HepG2 (cell line): Measurements from ENCODE around the gene CST8. TPM values are rescaled to one million over a fixed set of nuclear protein-coding genes. Genes with fewer than 3 reads are reported as not detected.

Source experiments
- ATRX ChIP-seq: sonication (generic); formaldehyde crosslinking; IDR thresholded peaks from 2 replicates; pipeline ENCODE4 v1.4.0; 2020; ENCODE audit warnings: missing genetic modification reagents, borderline replicate concordance
- CBX5 ChIP-seq: sonication (generic); formaldehyde crosslinking; IDR thresholded peaks from 2 replicates; pipeline ENCODE4 v1.4.0; 2020; ENCODE audit warnings: missing genetic modification reagents, borderline replicate concordance
- FOXJ3 ChIP-seq: sonication (generic); formaldehyde crosslinking; IDR thresholded peaks from 2 replicates; pipeline ENCODE4 v1.4.0; 2020; ENCODE audit warnings: missing genetic modification reagents, mild to moderate bottlenecking, borderline replicate concordance
- HCFC1 ChIP-seq: fragments of 150-350 bp; IDR thresholded peaks from 2 replicates; pipeline ENCODE4 v1.6.1; 2014; ENCODE audit warnings: low read depth, low read length
- KDM6A ChIP-seq: IDR thresholded peaks from 2 replicates; pipeline ENCODE4 v1.6.1; 2016; ENCODE audit warnings: low read depth
- PTBP1 ChIP-seq: fragments of 200-400 bp; formaldehyde crosslinking; IDR thresholded peaks from 2 replicates; pipeline ENCODE4 v1.6.1; 2018; ENCODE audit warnings: low read length, low read depth; ENCODE audit not compliant: poor library complexity, severe bottlenecking
- SMC3 ChIP-seq: IDR thresholded peaks from 2 replicates; pipeline ENCODE4 v1.6.1; 2011; ENCODE audit warnings: low read length, improper control_type of control experiment
- SOX6 ChIP-seq, 2 experiments: fragments of 450-650 bp in 1 of 2; sonication (generic) in 1 of 2; formaldehyde crosslinking in 1 of 2; IDR thresholded peaks; 2 replicates each; pipeline versions ENCODE4 v1.4.0 to v1.6.1; 2017 to 2020; ENCODE audit warnings: antibody characterized with exemption in 1 of 2, mild to moderate bottlenecking in 1 of 2, missing genetic modification reagents in 1 of 2
- ZNF326 ChIP-seq: sonication (generic); formaldehyde crosslinking; IDR thresholded peaks from 2 replicates; pipeline ENCODE4 v1.4.0; 2020; ENCODE audit warnings: missing genetic modification reagents, borderline replicate concordance
- ZNF343 ChIP-seq: sonication (generic); formaldehyde crosslinking; IDR thresholded peaks from 2 replicates; pipeline ENCODE4 v1.4.0; 2020; ENCODE audit warnings: mild to moderate bottlenecking, missing genetic modification reagents
- ZNF496 ChIP-seq: sonication (generic); formaldehyde crosslinking; IDR thresholded peaks from 2 replicates; pipeline ENCODE4 v1.8.1; 2023; ENCODE audit warnings: mild to moderate bottlenecking, moderate library complexity, missing genetic modification reagents; ENCODE audit not compliant: insufficient replicate concordance
- ZNF782 ChIP-seq: sonication (generic); formaldehyde crosslinking; IDR thresholded peaks from 2 replicates; pipeline ENCODE4 v1.4.0; 2020; ENCODE audit warnings: missing genetic modification reagents, mild to moderate bottlenecking, borderline replicate concordance
- polyA plus RNA-seq, 8 experiments: library from polyadenylated mRNA; depleted of rRNA in 3 of 8; stranded (reverse) in 7 of 8; unstranded in 1 of 8; fragments of >200 nt; fragmentation: Illumina TruSeq in 4 of 8; extraction: Trizol in 4 of 8; gene quantifications; 2 replicates each; pipeline versions ENCODE4 v1.2.1 to v1.2.3, GENCODE V29; 2011 to 2016; ENCODE audit warnings: low read depth in 4 of 8, missing spikeins in 1 of 8, mixed read lengths in 1 of 8; ENCODE audit not compliant: insufficient read depth in 1 of 8
- total RNA-seq, 5 experiments: library from RNA; depleted of rRNA; stranded (reverse); fragments of >200 nt; fragmentation: Illumina TruSeq; extraction: Trizol; gene quantifications; 2 replicates each; pipeline ENCODE4 v1.2.3, GENCODE V29; 2016; ENCODE audit warnings: low read depth in 1 of 5
- TF ChIP-seq, protein P1 (sequence below): sonication (generic); formaldehyde crosslinking; IDR thresholded peaks from 2 replicates; pipeline ENCODE4 v1.4.0; 2020; ENCODE audit warnings: missing genetic modification reagents
- TF ChIP-seq, protein P2 (sequence below): sonication (generic); formaldehyde crosslinking; IDR thresholded peaks from 2 replicates; pipeline ENCODE4 v1.4.0; 2020; ENCODE audit warnings: mild to moderate bottlenecking, low read depth, missing genetic modification reagents
- TF ChIP-seq, protein P3 (sequence below): sonication (generic); formaldehyde crosslinking; IDR thresholded peaks from 2 replicates; pipeline ENCODE4 v1.4.0; 2020; ENCODE audit warnings: missing genetic modification reagents, borderline replicate concordance
- TF ChIP-seq, protein P4 (sequence below): IDR thresholded peaks from 2 replicates; pipeline ENCODE4 v1.6.1; 2016
- TF ChIP-seq, protein P5 (sequence below): sonication (generic); formaldehyde crosslinking; IDR thresholded peaks from 2 replicates; pipeline ENCODE4 v1.4.0; 2020; ENCODE audit warnings: missing genetic modification reagents
- TF ChIP-seq, protein P6 (sequence below): sonication (generic); formaldehyde crosslinking; IDR thresholded peaks from 2 replicates; pipeline ENCODE4 v1.9.0; 2021; ENCODE audit warnings: missing genetic modification reagents, mild to moderate bottlenecking, borderline replicate concordance

Gene CST8
- total and polyA plus RNA-seq, 2 of the 13 experiments (the other 11 are each of a cell fraction or from before 2014, with no cell fraction given): not detected

DNA sequence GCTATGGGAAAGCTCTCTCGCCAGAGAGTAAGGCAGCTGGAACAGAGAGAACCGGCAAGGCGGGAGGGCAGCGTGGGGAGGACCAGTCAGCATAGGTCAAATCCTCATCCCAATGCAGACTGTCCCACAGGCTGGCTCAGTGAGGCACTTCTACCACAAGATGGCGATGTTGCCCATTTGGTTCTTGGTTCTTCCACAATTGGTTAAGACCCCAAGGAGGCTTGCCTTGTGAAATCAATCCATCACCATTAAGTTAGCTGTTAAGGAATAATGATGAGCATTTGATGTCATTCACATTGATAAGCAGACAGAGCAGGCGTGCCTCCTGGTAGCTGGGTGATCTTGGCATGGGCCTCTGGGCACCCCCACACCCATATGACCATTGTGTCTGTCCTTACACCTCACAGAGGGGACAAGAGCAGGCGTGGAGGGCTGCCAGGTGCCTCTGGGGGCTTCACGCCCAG is 49.0 kb upstream of the CST8 start (continued):
- TF ChIP-seq KDM6A (CRISPR knock-in tag) (no peak), CBX5 (CRISPR knock-in tag) (peak; percentile 80; the same call in 1 of the 2 replicates), SOX6 (IDR thresholded peaks at IDR 0.05) (no peak), SOX6 (CRISPR knock-in tag; IDR thresholded peaks at IDR 0.05) (0 out of 2 replicates have a peak, but pooled peaks have one; percentile 28), ZNF782 (CRISPR knock-in tag) (peak; percentile 69; the same call in 1 of the 2 replicates), ZNF496 (CRISPR knock-in tag) (no peak), PTBP1 (no peak), ZNF343 (no peak), ATRX (CRISPR knock-in tag) (no peak), SMC3 (peak; percentile 96), ZNF326 (CRISPR knock-in tag) (no peak), HCFC1 (no peak), FOXJ3 (CRISPR knock-in tag) (no peak)
- TF ChIP-seq, protein P1, sequence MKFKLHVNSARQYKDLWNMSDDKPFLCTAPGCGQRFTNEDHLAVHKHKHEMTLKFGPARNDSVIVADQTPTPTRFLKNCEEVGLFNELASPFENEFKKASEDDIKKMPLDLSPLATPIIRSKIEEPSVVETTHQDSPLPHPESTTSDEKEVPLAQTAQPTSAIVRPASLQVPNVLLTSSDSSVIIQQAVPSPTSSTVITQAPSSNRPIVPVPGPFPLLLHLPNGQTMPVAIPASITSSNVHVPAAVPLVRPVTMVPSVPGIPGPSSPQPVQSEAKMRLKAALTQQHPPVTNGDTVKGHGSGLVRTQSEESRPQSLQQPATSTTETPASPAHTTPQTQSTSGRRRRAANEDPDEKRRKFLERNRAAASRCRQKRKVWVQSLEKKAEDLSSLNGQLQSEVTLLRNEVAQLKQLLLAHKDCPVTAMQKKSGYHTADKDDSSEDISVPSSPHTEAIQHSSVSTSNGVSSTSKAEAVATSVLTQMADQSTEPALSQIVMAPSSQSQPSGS (CRISPR knock-in tag): 0 out of 2 replicates have a peak, but pooled peaks have one; percentile 52
- TF ChIP-seq, protein P2, sequence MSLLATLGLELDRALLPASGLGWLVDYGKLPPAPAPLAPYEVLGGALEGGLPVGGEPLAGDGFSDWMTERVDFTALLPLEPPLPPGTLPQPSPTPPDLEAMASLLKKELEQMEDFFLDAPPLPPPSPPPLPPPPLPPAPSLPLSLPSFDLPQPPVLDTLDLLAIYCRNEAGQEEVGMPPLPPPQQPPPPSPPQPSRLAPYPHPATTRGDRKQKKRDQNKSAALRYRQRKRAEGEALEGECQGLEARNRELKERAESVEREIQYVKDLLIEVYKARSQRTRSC (CRISPR knock-in tag): 0 out of 2 replicates have a peak, but pooled peaks have one; percentile 50
- TF ChIP-seq, protein P3, sequence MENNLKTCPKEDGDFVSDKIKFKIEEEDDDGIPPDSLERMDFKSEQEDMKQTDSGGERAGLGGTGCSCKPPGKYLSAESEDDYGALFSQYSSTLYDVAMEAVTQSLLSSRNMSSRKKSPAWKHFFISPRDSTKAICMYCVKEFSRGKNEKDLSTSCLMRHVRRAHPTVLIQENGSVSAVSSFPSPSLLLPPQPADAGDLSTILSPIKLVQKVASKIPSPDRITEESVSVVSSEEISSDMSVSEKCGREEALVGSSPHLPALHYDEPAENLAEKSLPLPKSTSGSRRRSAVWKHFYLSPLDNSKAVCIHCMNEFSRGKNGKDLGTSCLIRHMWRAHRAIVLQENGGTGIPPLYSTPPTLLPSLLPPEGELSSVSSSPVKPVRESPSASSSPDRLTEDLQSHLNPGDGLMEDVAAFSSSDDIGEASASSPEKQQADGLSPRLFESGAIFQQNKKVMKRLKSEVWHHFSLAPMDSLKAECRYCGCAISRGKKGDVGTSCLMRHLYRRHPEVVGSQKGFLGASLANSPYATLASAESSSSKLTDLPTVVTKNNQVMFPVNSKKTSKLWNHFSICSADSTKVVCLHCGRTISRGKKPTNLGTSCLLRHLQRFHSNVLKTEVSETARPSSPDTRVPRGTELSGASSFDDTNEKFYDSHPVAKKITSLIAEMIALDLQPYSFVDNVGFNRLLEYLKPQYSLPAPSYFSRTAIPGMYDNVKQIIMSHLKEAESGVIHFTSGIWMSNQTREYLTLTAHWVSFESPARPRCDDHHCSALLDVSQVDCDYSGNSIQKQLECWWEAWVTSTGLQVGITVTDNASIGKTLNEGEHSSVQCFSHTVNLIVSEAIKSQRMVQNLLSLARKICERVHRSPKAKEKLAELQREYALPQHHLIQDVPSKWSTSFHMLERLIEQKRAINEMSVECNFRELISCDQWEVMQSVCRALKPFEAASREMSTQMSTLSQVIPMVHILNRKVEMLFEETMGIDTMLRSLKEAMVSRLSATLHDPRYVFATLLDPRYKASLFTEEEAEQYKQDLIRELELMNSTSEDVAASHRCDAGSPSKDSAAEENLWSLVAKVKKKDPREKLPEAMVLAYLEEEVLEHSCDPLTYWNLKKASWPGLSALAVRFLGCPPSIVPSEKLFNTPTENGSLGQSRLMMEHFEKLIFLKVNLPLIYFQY (CRISPR knock-in tag): 0 out of 2 replicates have a peak, but pooled peaks have one; percentile 38
- TF ChIP-seq, protein P4, sequence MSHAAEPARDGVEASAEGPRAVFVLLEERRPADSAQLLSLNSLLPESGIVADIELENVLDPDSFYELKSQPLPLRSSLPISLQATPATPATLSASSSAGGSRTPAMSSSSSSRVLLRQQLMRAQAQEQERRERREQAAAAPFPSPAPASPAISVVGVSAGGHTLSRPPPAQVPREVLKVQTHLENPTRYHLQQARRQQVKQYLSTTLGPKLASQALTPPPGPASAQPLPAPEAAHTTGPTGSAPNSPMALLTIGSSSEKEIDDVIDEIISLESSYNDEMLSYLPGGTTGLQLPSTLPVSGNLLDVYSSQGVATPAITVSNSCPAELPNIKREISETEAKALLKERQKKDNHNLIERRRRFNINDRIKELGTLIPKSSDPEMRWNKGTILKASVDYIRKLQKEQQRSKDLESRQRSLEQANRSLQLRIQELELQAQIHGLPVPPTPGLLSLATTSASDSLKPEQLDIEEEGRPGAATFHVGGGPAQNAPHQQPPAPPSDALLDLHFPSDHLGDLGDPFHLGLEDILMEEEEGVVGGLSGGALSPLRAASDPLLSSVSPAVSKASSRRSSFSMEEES (CRISPR knock-in tag): no peak
- TF ChIP-seq, protein P5, sequence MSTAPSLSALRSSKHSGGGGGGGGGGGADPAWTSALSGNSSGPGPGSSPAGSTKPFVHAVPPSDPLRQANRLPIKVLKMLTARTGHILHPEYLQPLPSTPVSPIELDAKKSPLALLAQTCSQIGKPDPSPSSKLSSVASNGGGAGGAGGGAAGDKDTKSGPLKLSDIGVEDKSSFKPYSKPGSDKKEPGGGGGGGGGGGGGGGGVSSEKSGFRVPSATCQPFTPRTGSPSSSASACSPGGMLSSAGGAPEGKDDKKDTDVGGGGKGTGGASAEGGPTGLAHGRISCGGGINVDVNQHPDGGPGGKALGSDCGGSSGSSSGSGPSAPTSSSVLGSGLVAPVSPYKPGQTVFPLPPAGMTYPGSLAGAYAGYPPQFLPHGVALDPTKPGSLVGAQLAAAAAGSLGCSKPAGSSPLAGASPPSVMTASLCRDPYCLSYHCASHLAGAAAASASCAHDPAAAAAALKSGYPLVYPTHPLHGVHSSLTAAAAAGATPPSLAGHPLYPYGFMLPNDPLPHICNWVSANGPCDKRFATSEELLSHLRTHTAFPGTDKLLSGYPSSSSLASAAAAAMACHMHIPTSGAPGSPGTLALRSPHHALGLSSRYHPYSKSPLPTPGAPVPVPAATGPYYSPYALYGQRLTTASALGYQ (CRISPR knock-in tag): no peak
- TF ChIP-seq, protein P6, sequence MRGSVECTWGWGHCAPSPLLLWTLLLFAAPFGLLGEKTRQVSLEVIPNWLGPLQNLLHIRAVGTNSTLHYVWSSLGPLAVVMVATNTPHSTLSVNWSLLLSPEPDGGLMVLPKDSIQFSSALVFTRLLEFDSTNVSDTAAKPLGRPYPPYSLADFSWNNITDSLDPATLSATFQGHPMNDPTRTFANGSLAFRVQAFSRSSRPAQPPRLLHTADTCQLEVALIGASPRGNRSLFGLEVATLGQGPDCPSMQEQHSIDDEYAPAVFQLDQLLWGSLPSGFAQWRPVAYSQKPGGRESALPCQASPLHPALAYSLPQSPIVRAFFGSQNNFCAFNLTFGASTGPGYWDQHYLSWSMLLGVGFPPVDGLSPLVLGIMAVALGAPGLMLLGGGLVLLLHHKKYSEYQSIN (CRISPR knock-in tag): no peak
